Stimulated activated effector memory CD8-positive, alpha-beta T cell treated with anti-CD3 and anti-CD28 coated beads, Interleukin-12 subunit alpha, Interleukin-12 subunit beta, amount 100 ng/mL, for 72 hours (primary cell): ENCODE measurements around the gene TMEM63A.

Experiments used
- ATAC-seq: fragments of 150-1000 bp; cut with Tn5 transposase; 2 replicates; pipeline ENCODE4 v1.10.0; 2021
- DNase-seq, 2 donors: peaks; one replicate each; pipeline ENCODE4 v3.0.0; 2021 to 2022; ENCODE audit warnings: low spot score in 2 of 2
- H3K27ac Mint-ChIP-seq: one replicate; pipeline ENCODE4 v1.8.0; 2022; ENCODE audit warnings: mild to moderate bottlenecking, mixed read lengths
- H3K36me3 Mint-ChIP-seq: one replicate; pipeline ENCODE4 v1.8.0; 2022; ENCODE audit warnings: mild to moderate bottlenecking, mixed read lengths
- H3K4me1 Mint-ChIP-seq: one replicate; pipeline ENCODE4 v1.8.0; 2022; ENCODE audit warnings: mixed read lengths
- H3K4me3 Mint-ChIP-seq: one replicate; pipeline ENCODE4 v1.8.0; 2022; ENCODE audit warnings: mild to moderate bottlenecking, mixed read lengths
- H3K9me3 Mint-ChIP-seq: one replicate; pipeline ENCODE4 v1.8.0; 2022; ENCODE audit warnings: mixed read lengths

The TMEM63A gene

DNA sequence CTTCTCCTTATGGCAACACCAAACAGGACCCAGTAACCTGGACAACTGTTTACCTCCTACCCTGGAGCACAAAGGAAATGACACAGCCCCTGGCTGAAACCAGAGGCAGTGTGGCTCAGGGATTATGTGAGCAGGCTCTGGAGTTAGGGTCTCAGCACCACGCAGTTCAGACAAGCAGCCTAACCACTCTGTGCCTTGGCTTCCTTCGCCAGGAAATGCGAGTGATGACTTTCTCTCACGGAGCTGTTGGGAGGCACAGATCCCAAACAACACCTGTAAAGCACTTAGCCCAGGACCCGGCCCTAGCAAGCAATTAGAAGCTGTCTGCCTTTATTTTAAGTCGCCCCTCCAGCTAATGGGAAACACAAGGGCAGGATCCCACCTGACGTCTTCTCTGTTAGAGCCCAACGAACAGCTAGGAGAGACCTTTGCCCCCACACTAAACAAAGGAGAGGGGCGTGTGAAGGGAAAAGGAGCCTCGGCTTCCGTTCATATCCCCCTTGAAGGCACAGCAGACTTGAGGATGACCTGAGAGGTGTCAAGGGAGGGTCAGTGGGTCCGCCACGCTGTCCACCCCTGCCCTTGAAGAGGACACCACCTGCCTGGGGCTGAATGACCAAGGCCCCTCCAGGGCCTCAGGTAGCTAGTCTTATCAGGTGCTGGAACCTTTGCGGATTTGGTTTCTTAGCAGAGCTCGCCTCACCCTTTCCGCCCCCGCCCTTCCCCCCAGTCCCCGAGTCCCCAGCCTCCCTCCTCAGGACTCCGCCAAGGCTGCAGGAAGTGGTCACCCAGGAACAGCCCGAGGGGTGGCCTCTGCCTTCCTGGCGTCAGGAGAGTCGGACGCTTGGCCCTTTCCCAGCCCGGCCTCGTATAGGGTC lies 860 bp downstream of the TMEM63A start:
- H3K4me1 Mint-ChIP-seq: peaks cover 60% of the 10 kb centered on the region
- no peaks in the 10 kb centered on the region for H3K9me3 Mint-ChIP-seq
- peak; percentile 57 for ATAC-seq
- peak overlapping the region; percentile 85 for H3K4me3 Mint-ChIP-seq
- peak in 1 of 2 donors; percentile 66 for DNase-seq
- peaks cover 23% of the 10 kb centered on the region for H3K36me3 Mint-ChIP-seq
- H3K27ac Mint-ChIP-seq: peak overlapping the region; percentile 86

DNA sequence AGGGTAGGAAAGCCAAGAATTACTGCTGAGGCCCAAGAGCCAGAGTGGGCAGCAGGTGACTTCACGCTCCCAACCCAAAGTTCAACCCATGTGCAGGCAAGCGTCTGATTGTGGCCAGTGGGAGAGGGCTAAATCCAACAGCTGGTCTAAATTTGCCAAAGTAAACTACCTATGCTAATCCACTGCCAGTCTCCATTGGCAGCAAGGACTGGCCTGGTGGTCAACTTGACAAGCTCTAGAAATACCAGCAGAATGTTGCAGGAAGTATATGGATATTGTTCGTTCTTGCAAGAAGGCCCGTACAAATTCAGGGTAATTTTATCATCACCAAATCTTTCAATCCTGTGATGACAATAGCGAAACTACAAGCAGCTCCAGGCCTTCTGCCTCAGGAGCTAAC lies 1.5 kb downstream of the TMEM63A start:
- ATAC-seq (no peak), DNase-seq (no peak)
- H3K4me3 Mint-ChIP-seq: peak overlapping the region; percentile 85
- peaks cover 30% of the 10 kb centered on the region for H3K36me3 Mint-ChIP-seq
- H3K27ac Mint-ChIP-seq: peak overlapping the region; percentile 86
- H3K9me3 Mint-ChIP-seq: no peaks in the 10 kb centered on the region
- peaks cover 67% of the 10 kb centered on the region for H3K4me1 Mint-ChIP-seq

DNA sequence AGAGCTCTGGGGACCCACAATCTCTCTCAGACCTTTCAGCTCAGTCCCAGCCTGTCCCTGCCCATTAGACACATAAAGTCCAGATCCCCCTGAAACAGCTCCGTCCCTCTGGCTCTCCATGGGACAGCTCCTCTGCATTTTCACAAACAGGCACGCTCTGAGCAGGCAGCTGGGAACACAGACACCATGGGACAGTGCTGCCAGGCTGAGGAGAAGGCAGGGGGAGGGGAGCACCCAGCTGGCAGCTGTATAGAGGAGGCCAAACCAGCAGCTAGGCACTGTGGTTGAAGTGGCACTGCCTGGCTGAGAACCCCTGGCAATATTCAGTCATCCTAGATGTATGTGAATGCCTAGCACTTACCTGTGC lies 2.0 kb downstream of the TMEM63A start:
- ATAC-seq (no peak), DNase-seq (no peak)
- Mint-ChIP-seq H3K36me3 (peaks cover 35% of the 10 kb centered on the region), H3K4me3 (peak overlapping the region; percentile 85), H3K9me3 (no peaks in the 10 kb centered on the region), H3K27ac (peak overlapping the region; percentile 86), H3K4me1 (peaks cover 71% of the 10 kb centered on the region)

DNA sequence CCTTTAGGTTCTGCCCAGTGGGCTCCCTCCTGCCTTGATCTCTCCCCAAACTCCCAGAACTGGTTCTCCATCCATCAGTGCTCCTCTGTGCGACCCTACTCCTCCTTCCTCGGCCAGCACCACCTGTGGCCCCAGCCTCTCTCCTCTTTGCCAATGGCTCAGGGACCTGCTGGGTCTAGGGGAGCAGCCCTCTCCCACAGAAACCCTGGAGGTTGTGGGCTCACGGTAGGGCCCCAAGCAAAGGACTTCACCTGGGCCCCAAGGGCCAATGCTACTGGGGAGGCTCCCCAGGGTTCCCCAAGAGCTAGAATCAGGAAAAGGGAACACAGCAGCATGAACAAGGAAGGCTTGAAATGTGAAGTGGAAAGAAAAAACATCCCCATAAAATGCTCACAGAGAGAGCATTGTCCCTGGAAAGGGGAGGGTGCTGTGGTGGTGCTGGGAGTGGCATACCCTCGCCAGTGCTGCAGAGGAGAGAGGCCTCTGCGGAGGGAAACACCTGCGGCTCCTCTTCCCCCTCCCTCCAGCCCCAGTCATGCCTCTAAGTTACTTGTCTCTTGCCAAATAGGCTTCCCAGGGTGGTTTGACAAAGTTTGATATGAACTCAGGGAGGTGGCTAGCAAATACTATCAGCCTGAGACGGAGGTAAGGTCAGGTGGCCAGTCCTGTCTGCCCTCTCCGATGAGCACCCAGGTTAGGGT lies 2.5 kb downstream of the TMEM63A start:
- DNase-seq: no peak
- Mint-ChIP-seq H3K27ac (peak overlapping the region; percentile 86), H3K4me3 (peak overlapping the region; percentile 85), H3K9me3 (no peaks in the 10 kb centered on the region), H3K36me3 (peaks cover 38% of the 10 kb centered on the region), H3K4me1 (peaks cover 75% of the 10 kb centered on the region)
- ATAC-seq: no peak

DNA sequence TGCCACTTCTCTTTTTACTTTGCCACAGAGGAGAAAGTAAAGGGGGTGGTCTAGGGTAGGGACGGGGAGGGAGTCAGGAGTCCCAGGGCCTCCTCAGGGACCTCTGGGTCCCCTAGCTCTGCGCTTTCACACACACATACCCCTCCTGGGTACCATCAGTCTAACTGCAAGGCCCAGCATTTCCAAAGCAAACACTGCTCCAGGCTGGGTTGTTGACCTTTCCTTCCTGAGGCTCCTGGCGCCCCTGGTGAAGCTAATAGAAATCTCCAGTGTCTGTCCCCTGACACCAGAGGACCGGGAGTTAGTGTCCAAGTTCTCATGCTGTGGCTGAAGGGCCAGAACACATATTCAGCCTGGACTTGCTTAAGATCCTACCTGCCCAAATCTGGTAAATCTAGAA lies 3.9 kb downstream of the TMEM63A start:
- no peak for DNase-seq
- ATAC-seq: no peak
- Mint-ChIP-seq H3K4me1 (peaks cover 67% of the 10 kb centered on the region), H3K4me3 (no peak overlapping the region), H3K27ac (peak overlapping the region; percentile 86), H3K36me3 (peaks cover 49% of the 10 kb centered on the region), H3K9me3 (no peaks in the 10 kb centered on the region)

DNA sequence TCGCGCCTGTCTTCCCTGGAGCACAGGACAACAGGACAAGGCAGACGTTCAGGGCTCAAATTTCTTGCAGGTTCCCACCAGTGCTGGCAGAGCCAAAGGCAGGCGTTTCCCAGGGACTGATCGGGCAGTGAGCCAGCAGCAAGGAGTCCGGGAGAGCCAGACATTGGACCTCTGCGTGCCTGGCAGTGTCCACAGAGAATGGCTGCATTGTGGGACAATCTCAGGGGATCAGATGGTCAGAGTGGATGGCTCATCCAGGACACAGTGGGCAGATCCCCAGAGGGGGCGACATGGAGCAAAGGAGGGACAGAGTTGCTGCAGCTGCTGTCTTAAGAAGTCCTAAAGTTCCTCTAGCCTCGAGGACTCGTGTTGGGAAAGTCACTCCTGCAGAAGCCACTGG lies 4.6 kb downstream of the TMEM63A start:
- no peak for ATAC-seq
- Mint-ChIP-seq H3K9me3 (no peaks in the 10 kb centered on the region), H3K4me1 (peaks cover 64% of the 10 kb centered on the region), H3K36me3 (peaks cover 54% of the 10 kb centered on the region), H3K4me3 (no peak overlapping the region), H3K27ac (peak overlapping the region; percentile 86)
- no peak for DNase-seq

DNA sequence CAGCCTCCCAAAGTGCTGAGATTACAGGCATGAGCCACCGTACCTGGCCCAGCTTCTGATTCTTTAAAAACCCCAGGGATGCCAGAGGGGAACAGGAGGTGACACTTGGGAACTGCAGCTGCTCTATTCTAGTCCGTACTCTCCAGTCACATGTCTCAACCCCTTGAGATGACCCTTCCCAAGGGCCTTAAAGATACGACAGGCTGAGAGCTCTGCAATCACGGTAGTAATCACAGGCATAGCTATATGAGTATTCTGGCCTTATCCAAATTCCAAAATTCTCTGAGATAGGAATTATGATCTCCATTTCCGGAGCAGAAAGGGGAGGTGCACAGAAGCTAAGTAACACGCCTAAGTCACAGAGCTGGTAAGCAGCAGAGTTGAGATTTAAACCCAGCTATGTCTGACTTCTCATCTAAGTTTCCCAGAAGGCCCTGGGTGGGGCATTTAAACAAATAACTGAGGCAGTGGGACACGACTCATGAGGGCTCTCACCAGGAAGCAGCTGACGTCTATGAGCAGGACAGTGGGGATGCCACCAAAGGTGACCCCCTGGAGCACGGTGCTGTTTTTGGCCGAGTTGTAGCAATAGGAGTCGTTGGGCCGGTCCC lies 5.2 kb downstream of the TMEM63A start:
- no peak overlapping the region for H3K4me3 Mint-ChIP-seq
- no peak for ATAC-seq
- H3K27ac Mint-ChIP-seq: peak overlapping the region; percentile 86
- H3K4me1 Mint-ChIP-seq: peaks cover 67% of the 10 kb centered on the region
- H3K9me3 Mint-ChIP-seq: no peaks in the 10 kb centered on the region
- no peak for DNase-seq
- peaks cover 57% of the 10 kb centered on the region for H3K36me3 Mint-ChIP-seq

DNA sequence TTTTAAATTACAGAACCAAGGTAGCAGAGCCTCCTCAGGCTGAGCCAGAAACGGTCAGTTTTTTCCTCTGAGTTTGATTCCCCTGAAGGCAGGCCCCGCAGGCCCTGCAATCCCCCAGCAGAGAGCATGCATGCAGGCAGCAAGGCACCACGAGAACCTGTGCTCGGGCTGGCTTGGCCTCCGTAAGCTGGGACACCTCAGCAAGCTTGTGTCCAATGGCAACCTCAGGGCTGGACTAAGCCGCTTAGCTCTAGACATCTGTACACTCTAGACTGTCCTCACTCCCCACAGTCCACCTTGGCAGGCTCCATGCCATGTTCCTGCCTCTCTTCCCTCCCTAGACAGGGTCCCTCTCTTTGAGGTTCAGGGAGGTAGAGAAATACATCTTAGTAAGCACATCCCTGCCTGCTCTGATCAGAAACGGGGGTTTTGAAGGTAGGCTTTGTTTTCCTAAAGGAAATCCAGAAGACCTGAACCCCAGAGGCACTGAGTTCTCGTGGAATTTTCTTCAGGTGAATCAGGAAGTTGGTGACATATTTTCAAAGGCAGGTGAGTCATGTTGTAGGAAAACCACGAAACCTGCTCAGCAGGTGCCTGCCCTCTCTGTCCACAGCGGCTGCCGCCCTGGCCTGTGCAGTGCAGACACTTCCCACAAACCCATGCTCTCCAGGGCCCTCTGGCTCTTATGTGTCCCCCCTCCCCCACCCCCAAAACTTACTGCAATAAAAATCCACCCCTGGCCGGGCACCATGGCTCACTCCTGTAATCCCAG lies 7.0 kb downstream of the TMEM63A start:
- Mint-ChIP-seq H3K9me3 (no peaks in the 10 kb centered on the region), H3K36me3 (peaks cover 69% of the 10 kb centered on the region), H3K4me3 (no peak overlapping the region), H3K27ac (peak overlapping the region; percentile 65), H3K4me1 (peaks cover 65% of the 10 kb centered on the region)
- ATAC-seq: no peak
- no peak for DNase-seq

DNA sequence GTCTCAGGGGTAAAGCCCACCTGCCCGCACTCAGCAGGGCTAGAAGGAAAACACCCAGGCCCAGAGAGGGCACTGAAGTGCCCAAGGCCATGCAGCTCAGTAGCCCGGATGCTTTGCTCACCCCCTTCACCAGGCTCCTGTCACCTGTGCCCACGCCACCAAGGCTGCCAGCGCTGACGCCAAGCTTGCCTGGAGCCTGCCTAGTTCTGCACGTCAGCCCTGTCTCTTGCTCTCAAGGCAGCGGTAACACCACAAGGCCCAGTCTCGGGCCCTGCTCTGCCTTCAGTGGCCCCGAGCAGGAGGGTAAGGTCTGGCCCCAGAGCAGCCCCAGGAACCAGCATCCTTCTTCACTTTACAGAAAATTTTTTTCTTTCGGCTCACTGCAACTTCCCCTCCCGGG lies 7.7 kb downstream of the TMEM63A start:
- Mint-ChIP-seq H3K4me3 (no peak overlapping the region), H3K27ac (peak overlapping the region; percentile 3), H3K4me1 (peaks cover 57% of the 10 kb centered on the region), H3K9me3 (no peaks in the 10 kb centered on the region), H3K36me3 (peaks cover 77% of the 10 kb centered on the region)
- ATAC-seq: no peak
- no peak for DNase-seq

DNA sequence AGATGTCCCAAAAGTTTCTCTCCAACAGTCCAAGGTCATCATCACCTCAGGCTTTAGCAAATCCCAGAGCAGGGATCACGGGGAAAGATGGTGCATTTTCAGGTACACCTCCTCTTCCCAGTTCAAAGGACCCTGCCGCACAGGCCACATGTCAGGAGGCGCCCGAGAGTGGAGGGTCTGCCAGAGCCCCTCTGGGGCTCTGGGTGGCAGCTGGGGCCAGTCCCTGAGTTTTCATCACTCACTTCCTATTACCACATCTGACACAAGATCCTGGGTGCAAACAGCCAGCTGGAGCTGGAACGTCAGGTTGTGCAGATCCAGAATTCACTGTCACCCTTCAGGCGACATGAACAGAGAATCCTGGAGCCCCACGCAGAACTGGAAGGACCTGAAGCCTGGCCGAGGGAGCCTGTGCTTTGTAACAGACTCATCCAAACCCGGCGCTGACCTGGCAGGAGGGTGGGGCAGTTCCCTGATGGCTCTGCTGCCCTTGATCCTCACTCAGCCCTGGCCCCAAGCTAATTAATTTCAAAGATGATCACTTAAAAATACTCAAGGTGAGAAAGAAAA lies 8.8 kb downstream of the TMEM63A start:
- Mint-ChIP-seq H3K4me3 (no peak overlapping the region), H3K27ac (no peak overlapping the region), H3K36me3 (peaks cover 88% of the 10 kb centered on the region), H3K9me3 (no peaks in the 10 kb centered on the region), H3K4me1 (peaks cover 47% of the 10 kb centered on the region)
- ATAC-seq (no peak), DNase-seq (no peak)

DNA sequence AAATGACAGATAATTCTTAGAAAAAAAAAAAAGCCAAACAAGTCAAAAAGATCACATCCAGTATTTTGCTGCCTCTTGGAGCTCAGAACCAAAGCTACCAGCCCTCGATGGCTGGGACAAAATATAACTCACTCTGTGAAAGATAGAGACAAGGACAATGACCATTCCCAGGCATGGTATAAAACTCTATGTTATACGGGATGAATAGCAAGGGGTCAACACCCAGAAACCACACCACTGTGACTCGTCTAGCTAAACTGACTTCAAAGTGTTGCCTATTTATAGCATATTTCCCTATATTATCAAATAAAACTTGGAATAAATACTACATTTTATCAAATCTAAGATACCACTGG lies 10.1 kb downstream of the TMEM63A start:
- DNase-seq (no peak), ATAC-seq (peak; percentile 4)
- Mint-ChIP-seq H3K36me3 (peaks cover 89% of the 10 kb centered on the region), H3K4me3 (peak overlapping the region; percentile 17), H3K4me1 (peaks cover 41% of the 10 kb centered on the region), H3K9me3 (no peaks in the 10 kb centered on the region), H3K27ac (no peak overlapping the region)

DNA sequence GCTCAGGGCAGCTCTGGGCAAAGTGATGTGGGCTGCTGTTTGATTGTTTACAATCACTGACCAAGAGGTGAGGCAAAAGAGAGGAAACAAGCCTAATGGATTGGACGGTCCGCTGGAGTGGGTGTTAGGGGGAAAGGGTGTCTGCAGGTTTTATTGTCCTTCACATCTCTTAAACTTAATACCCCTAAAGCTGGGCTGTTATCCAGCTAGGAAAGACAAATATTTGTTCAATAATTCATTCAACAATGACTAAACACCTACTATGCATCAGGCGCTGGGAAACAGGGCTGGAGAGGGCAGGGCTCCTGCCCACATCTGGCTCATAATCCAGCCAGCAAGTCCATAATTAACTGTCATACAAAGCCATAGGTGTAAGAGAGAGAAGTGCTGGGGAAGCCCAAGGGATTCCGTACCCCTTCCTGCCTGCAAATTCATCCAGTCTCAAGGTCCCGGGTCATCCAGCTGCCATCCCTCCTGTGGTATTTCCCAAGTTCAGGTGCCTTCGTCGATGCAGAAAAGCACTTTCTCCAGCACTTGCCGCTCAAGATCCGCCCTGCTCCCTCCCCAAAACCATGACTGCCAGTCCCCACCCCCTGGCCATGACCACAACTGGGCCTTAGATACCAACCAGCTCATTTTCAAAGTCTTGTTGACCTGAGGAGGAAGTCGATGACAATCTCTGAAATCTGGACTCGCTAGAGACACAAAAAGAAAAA lies 10.7 kb downstream of the TMEM63A start:
- H3K4me1 Mint-ChIP-seq: peaks cover 44% of the 10 kb centered on the region
- DNase-seq (no peak), ATAC-seq (peak; percentile 85)
- H3K36me3 Mint-ChIP-seq: peaks cover 89% of the 10 kb centered on the region
- no peaks in the 10 kb centered on the region for H3K9me3 Mint-ChIP-seq
- peak overlapping the region; percentile 70 for H3K27ac Mint-ChIP-seq
- H3K4me3 Mint-ChIP-seq: peak overlapping the region; percentile 17

DNA sequence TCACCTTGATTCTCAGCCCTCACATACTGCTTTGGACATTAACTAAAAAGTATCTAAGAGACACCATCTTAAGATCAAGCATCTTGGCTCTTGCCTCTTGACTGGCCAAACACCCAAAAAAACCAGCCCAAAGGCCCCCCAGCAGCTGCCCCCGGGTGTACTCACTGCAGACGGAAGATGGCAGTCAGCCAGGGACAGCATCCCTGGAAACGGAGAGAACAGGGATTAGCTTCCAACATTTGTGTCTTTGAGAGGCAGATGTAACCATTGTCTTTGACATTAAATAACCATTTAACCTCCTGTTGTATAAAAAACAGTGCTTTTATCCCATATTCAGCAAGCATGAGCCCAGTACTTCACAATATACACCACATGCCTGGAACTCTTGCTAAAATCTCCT lies 11.3 kb downstream of the TMEM63A start:
- no peak for ATAC-seq
- Mint-ChIP-seq H3K4me1 (peaks cover 45% of the 10 kb centered on the region), H3K9me3 (no peaks in the 10 kb centered on the region), H3K27ac (peak overlapping the region; percentile 70), H3K36me3 (peaks cover 89% of the 10 kb centered on the region), H3K4me3 (no peak overlapping the region)
- no peak for DNase-seq

DNA sequence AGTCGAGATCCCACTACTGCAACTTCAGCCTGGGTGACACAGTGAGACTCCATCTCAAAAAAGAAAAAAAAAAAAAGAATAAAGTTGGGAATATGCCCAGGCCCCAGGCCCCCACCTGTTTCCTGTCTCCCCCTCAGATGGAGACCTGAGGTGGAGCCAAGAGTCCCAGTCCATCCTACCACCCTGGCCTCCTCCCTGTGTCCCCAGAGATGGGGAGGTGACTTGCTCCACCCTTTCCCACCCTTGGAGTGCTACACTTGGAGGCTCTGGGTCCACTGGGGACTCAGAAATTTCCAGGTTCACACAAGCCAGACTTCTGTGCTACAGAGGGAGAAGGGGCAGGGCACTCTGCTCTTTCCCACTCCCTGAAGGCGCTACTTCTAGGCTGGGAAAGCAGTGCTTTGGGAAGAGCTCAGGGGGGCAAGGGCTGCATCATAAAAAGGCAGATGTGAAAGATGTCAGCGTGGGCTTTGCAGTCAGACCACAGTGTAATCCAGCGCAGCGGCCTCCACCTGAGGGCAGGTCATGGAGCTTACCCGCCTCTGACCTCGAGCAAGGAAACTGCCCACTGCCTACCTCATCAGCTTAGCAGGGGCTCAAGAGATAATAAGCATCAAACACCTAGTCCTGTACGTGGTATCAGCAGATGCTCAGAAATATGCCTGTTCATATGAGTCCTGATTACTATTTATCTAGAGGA lies 13.4 kb downstream of the TMEM63A start:
- no peak for ATAC-seq
- no peak for DNase-seq
- H3K9me3 Mint-ChIP-seq: no peaks in the 10 kb centered on the region
- H3K4me1 Mint-ChIP-seq: peaks cover 41% of the 10 kb centered on the region
- H3K27ac Mint-ChIP-seq: no peak overlapping the region
- H3K4me3 Mint-ChIP-seq: no peak overlapping the region
- H3K36me3 Mint-ChIP-seq: peaks cover 93% of the 10 kb centered on the region
